B cell (primary cell): ENCODE data around the gene FBXL13. TPM values are rescaled to one million over a fixed set of nuclear protein-coding genes. Genes with fewer than 3 reads are reported as not detected.

Source experiments
- ATAC-seq: fragments of 200-7000 bp; cut with Tn5 transposase; one replicate; pipeline ENCODE4 v1.10.0; 2021; ENCODE audit warnings: low read depth, mild to moderate bottlenecking, moderate number of reproducible peaks, moderate library complexity
- CTCF ChIA-PET: fragments of 350-600 bp; sonication (Branson Sonifier 250); formaldehyde crosslinking; loops from one replicate; lab custom pipeline; 2021; ENCODE audit warnings: antibody characterized with exemption, inconsistent platforms; lab: Charles Lee
- POLR2A ChIA-PET: fragments of 350-600 bp; sonication (Branson Sonifier 250); formaldehyde crosslinking; loops from one replicate; lab custom pipeline; 2021; ENCODE audit warnings: antibody characterized with exemption; lab: Charles Lee
- DNase-seq: peaks from one replicate; pipeline ENCODE4 v3.0.0; 2013
- H2AFZ ChIP-seq: 2 replicates; pipeline ENCODE4 v1.6.1; 2012; ENCODE audit warnings: mild to moderate bottlenecking, low read depth, low read length; ENCODE audit not compliant: insufficient read depth, poor library complexity, severe bottlenecking
- H3K27ac ChIP-seq, 2 donors: 1 replicate in 1 of 2; 2 replicates in 1 of 2; pipeline ENCODE4 v1.5.1; 2012 to 2013; ENCODE audit warnings: low read length in 2 of 2, mild to moderate bottlenecking in 2 of 2, moderate library complexity in 1 of 2
- H3K27me3 ChIP-seq, 4 experiments: fragments of 200-600 bp in 1 of 4; sonication (generic) in 1 of 4; replicated peaks in 1 of 4; 1 replicate in 2 of 4; 2 replicates in 2 of 4; pipeline versions ENCODE4 v1.6.1 to v1.7.0; 2013 to 2016; ENCODE audit warnings: low read length in 3 of 4, mild to moderate bottlenecking in 2 of 4, mixed read lengths in 1 of 4, moderate library complexity in 1 of 4; ENCODE audit not compliant: insufficient read depth in 4 of 4, control insufficient read depth in 3 of 4; ENCODE audit errors: control extremely low read depth in 1 of 4
- H3K36me3 ChIP-seq, 2 experiments: replicated peaks in 1 of 2; 1 replicate in 1 of 2; 2 replicates in 1 of 2; pipeline versions ENCODE4 v1.6.1 to v1.7.1; 2013; ENCODE audit warnings: low read length in 1 of 2; ENCODE audit not compliant: insufficient read depth in 2 of 2, control insufficient read depth in 1 of 2; ENCODE audit errors: control extremely low read depth in 1 of 2, extremely low read depth in 1 of 2
- H3K4me1 ChIP-seq, 2 donors: fragments of 200-600 bp in 1 of 2; sonication (generic) in 1 of 2; 1 replicate in 1 of 2; 2 replicates in 1 of 2; pipeline versions ENCODE4 v1.5.1 to v1.6.1; 2013 to 2017; ENCODE audit warnings: low read length in 2 of 2; ENCODE audit not compliant: control insufficient read depth in 2 of 2, insufficient read depth in 2 of 2
- H3K4me2 ChIP-seq: replicated peaks from 2 replicates; pipeline ENCODE3; 2012; ENCODE audit warnings: mild to moderate bottlenecking, low read depth, low read length; ENCODE audit not compliant: poor library complexity, severe bottlenecking
- H3K4me3 ChIP-seq, 5 experiments: fragments of 200-600 bp in 1 of 5; sonication (generic) in 1 of 5; 1 replicate in 3 of 5; 2 replicates in 2 of 5; pipeline versions ENCODE4 v1.5.1 to v1.7.0; 2011 to 2016; ENCODE audit warnings: low read length in 4 of 5, mild to moderate bottlenecking in 4 of 5, low read depth in 2 of 5, control low read depth in 1 of 5, moderate library complexity in 1 of 5; ENCODE audit not compliant: insufficient read depth in 1 of 5; ENCODE audit errors: control extremely low read depth in 1 of 5, extremely low read depth in 1 of 5
- H3K79me2 ChIP-seq: fragments of 200-600 bp; sonication (generic); one replicate; pipeline ENCODE4 v1.6.0; 2016; ENCODE audit warnings: low read length; ENCODE audit not compliant: control insufficient read depth, insufficient read depth
- H3K9ac ChIP-seq: fragments of 200-600 bp; sonication (generic); 2 replicates; pipeline ENCODE4 v1.6.1; 2017; ENCODE audit warnings: mild to moderate bottlenecking, low read length, moderate library complexity
- H3K9me3 ChIP-seq, 3 donors: one replicate each; pipeline versions ENCODE4 v1.6.1 to v1.7.1; 2013; ENCODE audit warnings: low read length in 2 of 3; ENCODE audit not compliant: control insufficient read depth in 2 of 3, insufficient read depth in 1 of 3; ENCODE audit errors: control extremely low read depth in 1 of 3
- H4K20me1 ChIP-seq: 2 replicates; pipeline ENCODE4 v1.6.0; 2012; ENCODE audit warnings: mild to moderate bottlenecking, low read length; ENCODE audit not compliant: insufficient read depth, control insufficient read depth, poor library complexity, severe bottlenecking
- H3K27ac Mint-ChIP-seq: one replicate; pipeline ENCODE4 v1.8.0; 2021; ENCODE audit warnings: mixed read lengths
- H3K27me3 Mint-ChIP-seq: one replicate; pipeline ENCODE4 v1.8.0; 2021; ENCODE audit warnings: mixed read lengths
- H3K4me1 Mint-ChIP-seq: one replicate; pipeline ENCODE4 v1.8.0; 2021; ENCODE audit warnings: mixed read lengths
- H3K4me3 Mint-ChIP-seq: one replicate; pipeline ENCODE4 v1.8.0; 2021; ENCODE audit warnings: mixed read lengths
- H3K9me3 Mint-ChIP-seq: one replicate; pipeline ENCODE4 v1.8.0; 2022; ENCODE audit warnings: mixed read lengths; ENCODE audit not compliant: insufficient read depth
- CTCF ChIP-seq: fragments of 200-600 bp; IDR thresholded peaks from one replicate; pipeline ENCODE4 v1.8.0; 2022; ENCODE audit warnings: antibody characterized with exemption, mild to moderate bottlenecking
- EZH2 ChIP-seq: IDR thresholded peaks from 2 replicates; pipeline ENCODE4 v1.6.1; 2012; ENCODE audit warnings: borderline replicate concordance, low read depth, mild to moderate bottlenecking, moderate library complexity, low read length; ENCODE audit not compliant: insufficient read depth, poor library complexity, severe bottlenecking
- WGBS: methylation state at CpG from one replicate; pipeline ENCODE4 v1.1.5; 2013; ENCODE audit warnings: missing lambda C conversion rate; ENCODE audit not compliant: insufficient coverage; 5-methylcytosine and 5-hydroxymethylcytosine counted together
- intact Hi-C: fragments of 100-400 bp; cut with micrococcal nuclease; formaldehyde crosslinking; loops from one replicate; pipeline ENCODE4 v1.10.0; 2022
- polyA plus RNA-seq: library from polyadenylated mRNA; depleted of rRNA; stranded (reverse); fragments of >200 nt; gene quantifications from 2 replicates; pipeline ENCODE4 v1.2.3, GENCODE V29; 2012
- total RNA-seq, 2 donors: library from RNA; stranded (reverse); fragments of 120-200 nt in 1 of 2; gene quantifications; 1 replicate in 1 of 2; 2 replicates in 1 of 2; pipeline versions ENCODE4 v1.2.3 to v1.2.4, GENCODE V29; 2013 to 2022

The FBXL13 gene
- total and polyA plus RNA-seq, 2 donors (not counting 1 experiment from before 2014, with no cell fraction given): 0.22 to 4.0 TPM

- no peak for ATAC-seq
- no peaks in the 10 kb centered on the region for H3K9me3 Mint-ChIP-seq
- POLR2A ChIA-PET: no interaction called here
Measured at GRCh38 chr7:102943423-102944169, 131.0 kb downstream of the FBXL13 start.

More at GRCh38 chr7:102943423-102944169, 131.0 kb downstream of the FBXL13 start:
- Histone ChIP-seq H3K4me2 (no peak overlapping the region), H3K9ac (no peak overlapping the region), H3K79me2 (no peaks in the 10 kb centered on the region), H3K4me3 (no peak overlapping the region), H3K36me3 (no peaks in the 10 kb centered on the region), H3K4me1 (no peaks in the 10 kb centered on the region), H4K20me1 (no peaks in the 10 kb centered on the region), H3K27me3 (no peaks in the 10 kb centered on the region), H3K9me3 (no peaks in the 10 kb centered on the region), H3K27ac (no peak overlapping the region), H2AFZ (no peak overlapping the region)
- Mint-ChIP-seq H3K4me3 (no peak overlapping the region), H3K27me3 (no peaks in the 10 kb centered on the region), H3K4me1 (no peaks in the 10 kb centered on the region), H3K27ac (no peak overlapping the region)
- CTCF ChIA-PET: no interaction called here
- no peak for TF ChIP-seq CTCF
- TF ChIP-seq EZH2: no peak
- WGBS: 100% methylated on average over 2 of the region's 5 CpGs
- intact Hi-C loops: no loop called here
- DNase-seq: no peak
